SK-N-SH treated with all-trans-retinoic acid at 6 μM for 48 hours (cell line): ENCODE measurements around the gene TAF11L10.

ENCODE experiments used
- ARNTL ChIP-seq: fragments of 450-650 bp; formaldehyde crosslinking; IDR thresholded peaks from 2 replicates; pipeline ENCODE4 v1.5.0; 2020; ENCODE audit warnings: low read depth, mild to moderate bottlenecking, moderate library complexity, borderline replicate concordance
- ESRRG ChIP-seq: fragments of 250-450 bp; sonication (Bioruptor Pico); IDR thresholded peaks from 2 replicates; pipeline ENCODE4 v1.6.1; 2021; ENCODE audit warnings: mild to moderate bottlenecking
- GLIS3 ChIP-seq: fragments of 250-450 bp; sonication (Bioruptor Pico); IDR thresholded peaks from 2 replicates; pipeline ENCODE4 v1.5.0; 2020; ENCODE audit warnings: mild to moderate bottlenecking, moderate library complexity
- PPARA ChIP-seq: fragments of 250-450 bp; sonication (Bioruptor Pico); IDR thresholded peaks from 2 replicates; pipeline ENCODE4 v1.5.0; 2020; ENCODE audit warnings: mild to moderate bottlenecking, borderline replicate concordance
- ZC3H10 ChIP-seq: fragments of 250-450 bp; sonication (Bioruptor Pico); IDR thresholded peaks from 2 replicates; pipeline ENCODE4 v1.5.1; 2021; ENCODE audit warnings: mild to moderate bottlenecking, moderate library complexity
- TF ChIP-seq, protein P1 (sequence below): fragments of 250-450 bp; sonication (Bioruptor Pico); IDR thresholded peaks from 2 replicates; pipeline ENCODE4 v1.8.0; 2020; ENCODE audit warnings: mild to moderate bottlenecking, moderate library complexity, borderline replicate concordance

DNA sequence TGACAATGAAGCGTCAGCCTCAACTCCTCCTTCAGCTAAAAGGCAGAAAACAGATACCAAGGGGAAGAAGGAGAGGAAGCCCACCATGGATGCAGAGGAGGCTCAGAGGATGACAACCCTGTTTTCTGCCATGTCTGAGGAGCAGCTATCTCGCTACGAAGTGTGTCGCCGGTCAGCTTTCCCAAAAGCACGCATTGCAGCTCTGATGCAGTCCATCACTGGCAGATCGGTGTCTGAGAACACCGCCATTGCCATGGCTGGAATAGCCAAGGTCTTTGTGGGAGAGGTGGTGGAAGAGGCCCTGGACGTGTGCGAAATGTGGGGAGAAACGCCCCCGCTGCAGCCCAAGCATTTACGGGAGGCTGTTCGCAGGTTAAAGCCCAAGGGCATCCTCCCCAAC is 7.3 kb upstream of the TAF11L10 start:
- TF ChIP-seq, protein P1, sequence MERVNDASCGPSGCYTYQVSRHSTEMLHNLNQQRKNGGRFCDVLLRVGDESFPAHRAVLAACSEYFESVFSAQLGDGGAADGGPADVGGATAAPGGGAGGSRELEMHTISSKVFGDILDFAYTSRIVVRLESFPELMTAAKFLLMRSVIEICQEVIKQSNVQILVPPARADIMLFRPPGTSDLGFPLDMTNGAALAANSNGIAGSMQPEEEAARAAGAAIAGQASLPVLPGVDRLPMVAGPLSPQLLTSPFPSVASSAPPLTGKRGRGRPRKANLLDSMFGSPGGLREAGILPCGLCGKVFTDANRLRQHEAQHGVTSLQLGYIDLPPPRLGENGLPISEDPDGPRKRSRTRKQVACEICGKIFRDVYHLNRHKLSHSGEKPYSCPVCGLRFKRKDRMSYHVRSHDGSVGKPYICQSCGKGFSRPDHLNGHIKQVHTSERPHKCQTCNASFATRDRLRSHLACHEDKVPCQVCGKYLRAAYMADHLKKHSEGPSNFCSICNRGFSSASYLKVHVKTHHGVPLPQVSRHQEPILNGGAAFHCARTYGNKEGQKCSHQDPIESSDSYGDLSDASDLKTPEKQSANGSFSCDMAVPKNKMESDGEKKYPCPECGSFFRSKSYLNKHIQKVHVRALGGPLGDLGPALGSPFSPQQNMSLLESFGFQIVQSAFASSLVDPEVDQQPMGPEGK, result no peak
- TF ChIP-seq PPARA (no peak), GLIS3 (CRISPR knock-in tag) (no peak), ZC3H10 (CRISPR knock-in tag) (no peak), ESRRG (no peak), ARNTL (CRISPR knock-in tag) (no peak)
